ENCODE data around the gene FAT4.
A peak's percentile ranks its signal among the peaks of the same experiment; 100 is the strongest.

FAT4 gene, protein sequence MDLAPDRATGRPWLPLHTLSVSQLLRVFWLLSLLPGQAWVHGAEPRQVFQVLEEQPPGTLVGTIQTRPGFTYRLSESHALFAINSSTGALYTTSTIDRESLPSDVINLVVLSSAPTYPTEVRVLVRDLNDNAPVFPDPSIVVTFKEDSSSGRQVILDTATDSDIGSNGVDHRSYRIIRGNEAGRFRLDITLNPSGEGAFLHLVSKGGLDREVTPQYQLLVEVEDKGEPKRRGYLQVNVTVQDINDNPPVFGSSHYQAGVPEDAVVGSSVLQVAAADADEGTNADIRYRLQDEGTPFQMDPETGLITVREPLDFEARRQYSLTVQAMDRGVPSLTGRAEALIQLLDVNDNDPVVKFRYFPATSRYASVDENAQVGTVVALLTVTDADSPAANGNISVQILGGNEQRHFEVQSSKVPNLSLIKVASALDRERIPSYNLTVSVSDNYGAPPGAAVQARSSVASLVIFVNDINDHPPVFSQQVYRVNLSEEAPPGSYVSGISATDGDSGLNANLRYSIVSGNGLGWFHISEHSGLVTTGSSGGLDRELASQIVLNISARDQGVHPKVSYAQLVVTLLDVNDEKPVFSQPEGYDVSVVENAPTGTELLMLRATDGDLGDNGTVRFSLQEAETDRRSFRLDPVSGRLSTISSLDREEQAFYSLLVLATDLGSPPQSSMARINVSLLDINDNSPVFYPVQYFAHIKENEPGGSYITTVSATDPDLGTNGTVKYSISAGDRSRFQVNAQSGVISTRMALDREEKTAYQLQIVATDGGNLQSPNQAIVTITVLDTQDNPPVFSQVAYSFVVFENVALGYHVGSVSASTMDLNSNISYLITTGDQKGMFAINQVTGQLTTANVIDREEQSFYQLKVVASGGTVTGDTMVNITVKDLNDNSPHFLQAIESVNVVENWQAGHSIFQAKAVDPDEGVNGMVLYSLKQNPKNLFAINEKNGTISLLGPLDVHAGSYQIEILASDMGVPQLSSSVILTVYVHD (N-terminal part only)

DNA sequence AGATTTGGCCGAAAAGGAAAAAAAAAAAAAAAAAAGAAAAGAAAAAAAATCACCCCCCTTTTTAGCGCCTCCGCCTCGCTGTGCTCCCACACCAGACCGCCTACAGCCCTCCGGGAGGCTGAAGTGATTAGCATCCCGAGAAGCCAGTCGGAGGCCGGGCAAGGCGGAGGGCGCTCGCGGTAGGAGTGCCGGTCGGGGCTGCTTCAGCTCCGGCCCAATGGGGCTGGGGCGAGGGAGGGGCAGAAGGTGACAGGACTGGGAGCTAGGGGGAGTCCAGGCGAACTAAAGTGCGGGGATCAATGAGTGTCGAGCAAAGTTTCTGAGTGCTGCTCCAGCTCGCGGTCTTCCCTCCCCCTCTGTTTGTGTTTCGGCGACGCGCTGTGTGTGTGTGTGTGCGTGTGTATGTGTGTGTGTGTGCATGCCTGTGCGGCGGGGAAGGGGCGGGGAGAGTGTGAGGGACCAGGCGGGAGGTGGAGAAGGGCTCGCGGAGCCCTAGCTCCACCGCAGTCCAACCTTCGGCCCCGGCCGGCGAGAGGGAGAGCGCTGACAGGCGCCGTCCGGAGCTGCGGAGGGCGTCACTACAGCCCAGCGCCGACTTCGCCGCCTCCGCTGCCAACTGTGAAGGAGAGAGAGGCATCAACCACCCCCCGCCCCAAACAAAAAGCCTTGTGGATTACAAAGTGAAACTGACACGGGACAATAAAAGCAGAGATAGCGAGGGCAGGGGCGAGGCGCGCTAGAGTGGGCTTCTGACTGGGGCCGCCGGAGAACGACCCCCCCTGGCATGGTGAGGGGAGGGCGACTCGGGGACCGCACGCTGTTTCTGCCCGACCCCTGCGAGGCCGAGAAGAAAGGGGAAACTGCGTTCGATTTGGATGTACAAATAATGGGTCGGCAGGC is at the start of gene FAT4:
Gene FAT4 (plus strand): TSS at position 280 of the 900 bp plus-strand sequence. CDS start 1,457 bp downstream, outside the sequence.
- DNase-seq, result peak; percentile 4

DNA sequence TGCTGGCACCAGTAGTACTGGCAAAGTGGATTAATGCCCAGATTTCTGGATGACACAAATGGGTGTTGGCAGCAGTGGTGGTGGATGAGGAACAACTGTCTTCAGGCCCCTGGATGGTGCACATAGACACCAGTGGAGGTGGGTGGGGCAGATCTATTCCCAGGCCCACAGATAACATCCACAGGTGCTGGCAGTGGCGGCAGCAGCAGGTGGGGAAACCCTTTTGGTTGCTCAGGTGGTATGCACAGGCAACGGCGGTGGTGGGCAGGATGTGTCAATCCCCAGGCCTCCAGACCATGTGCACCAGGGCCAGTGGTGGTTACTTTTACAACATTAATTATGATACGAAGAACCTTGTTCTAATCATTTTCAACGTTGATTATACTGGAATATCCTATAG is 48.9 kb upstream of the FAT4 start:
- DNase-seq, result no peak

DNA sequence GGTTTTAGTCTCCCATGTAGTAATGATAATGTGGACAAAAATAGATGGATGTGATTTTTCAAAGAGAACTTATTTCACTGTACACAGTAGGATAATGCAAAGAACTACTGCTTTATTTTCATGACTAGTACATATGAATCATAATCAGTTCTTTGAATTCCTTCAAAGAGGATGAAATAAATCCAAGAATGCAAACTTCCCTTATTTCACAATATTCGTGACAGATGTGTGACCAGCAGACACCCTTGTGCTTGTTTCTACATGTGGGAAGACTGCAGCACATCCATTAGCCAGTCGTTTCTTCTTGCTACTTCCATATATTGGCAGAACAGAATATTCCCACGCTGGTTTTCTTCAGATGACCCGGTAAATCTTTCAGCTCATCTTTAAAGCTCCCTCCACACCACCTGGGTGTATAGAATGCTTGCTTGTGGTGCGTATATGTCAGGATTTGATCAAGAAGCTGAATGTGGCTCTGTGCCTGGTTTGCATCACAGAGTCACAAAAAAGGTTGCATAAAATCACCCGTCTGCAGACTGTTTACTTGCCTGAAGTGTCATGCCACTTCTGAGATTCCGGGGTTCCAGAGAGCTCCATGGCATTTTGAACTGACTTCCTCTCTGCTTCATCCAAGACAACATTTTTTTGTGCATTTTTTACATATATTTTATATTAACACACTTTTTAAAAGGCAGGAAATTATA is 47.7 kb upstream of the FAT4 start:
- DNase-seq, result no peak

DNA sequence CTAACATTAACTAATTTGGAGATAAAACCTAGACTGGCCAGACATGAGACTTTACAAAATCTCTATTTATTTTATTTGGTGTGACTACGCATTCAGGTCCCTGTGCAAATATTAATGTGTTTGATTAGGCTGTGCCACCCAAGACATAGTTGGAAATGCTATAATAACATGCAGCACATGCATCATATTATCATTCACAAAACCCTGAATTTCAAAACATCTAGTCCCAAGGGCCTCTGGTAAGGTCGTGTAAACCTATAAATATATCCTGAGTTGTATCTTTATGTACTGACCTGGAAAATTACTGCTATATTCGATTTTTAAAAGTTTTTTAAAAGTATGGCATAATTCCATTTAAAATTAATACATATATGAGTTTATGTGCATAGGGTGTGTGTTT is 47.1 kb upstream of the FAT4 start:
- no peak for DNase-seq

DNA sequence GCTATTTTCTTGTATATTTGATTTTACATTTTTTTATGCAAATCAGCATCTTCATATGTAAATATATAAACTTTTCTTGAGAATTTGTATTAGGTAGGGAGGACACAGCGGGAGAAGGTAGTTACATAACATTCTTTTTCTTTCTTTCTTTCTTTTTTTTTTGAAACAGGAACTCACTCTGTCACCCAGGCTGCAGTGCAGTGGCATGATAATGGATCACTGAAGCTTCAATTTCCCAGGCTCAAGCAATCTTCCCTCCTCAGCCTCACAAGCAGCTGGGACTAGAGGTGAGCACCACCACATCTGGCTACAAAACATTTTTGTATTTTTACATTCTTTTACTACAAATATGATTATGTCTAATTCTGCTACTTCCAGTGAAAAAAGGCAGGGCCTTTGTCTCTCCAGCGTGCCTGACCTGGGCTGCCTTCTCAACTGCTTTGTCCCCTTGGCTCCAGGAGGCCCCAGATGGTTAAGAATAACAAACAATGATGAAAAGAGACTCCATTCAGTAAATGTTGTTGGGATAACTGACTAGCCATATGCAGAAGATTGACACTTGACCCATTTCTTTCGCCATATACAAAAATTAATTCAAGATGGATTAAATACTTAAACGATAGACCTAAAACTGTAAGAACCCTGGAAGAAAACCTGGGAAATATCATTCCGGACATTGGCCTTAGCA is 46.5 kb upstream of the FAT4 start:
- no peak for DNase-seq

DNA sequence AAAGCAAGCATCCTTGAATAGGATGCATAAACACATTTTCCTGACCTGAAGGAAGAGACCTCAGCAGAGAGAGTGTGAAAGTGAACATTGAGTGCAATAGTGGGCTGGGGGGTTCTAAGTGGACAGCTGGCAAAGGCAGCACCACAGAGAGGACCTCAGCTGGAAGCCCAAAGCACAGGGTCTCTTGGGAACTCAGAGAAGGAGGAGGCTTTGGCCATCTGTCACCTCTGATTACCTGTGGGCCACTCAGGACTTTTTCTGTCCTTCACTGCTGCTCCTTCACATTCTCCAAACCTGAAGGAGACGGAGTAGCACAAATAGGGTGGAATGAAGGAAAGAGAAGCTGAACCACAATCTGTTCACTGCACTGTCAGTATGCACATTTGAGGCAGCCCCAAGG is 37.9 kb upstream of the FAT4 start:
- no peak for DNase-seq

DNA sequence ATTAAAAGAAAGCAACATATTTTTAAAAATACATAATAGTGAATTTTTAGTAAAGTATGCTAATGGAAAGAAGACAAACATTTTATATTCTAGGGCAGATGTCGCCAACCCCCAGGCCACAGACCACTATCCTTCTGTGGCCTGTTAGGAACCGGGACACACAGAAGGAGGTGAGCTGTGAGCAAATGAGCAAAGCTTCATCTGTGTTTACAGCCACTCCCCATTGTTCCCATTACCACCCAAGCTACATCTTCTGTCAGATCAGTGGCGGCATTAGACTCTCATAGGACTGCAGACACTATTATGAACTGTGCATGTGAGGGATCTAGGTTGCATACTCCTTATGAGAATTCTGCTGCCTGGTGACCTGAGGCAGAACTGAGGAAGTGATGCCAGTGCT is 37.0 kb upstream of the FAT4 start:
- no peak for DNase-seq

DNA sequence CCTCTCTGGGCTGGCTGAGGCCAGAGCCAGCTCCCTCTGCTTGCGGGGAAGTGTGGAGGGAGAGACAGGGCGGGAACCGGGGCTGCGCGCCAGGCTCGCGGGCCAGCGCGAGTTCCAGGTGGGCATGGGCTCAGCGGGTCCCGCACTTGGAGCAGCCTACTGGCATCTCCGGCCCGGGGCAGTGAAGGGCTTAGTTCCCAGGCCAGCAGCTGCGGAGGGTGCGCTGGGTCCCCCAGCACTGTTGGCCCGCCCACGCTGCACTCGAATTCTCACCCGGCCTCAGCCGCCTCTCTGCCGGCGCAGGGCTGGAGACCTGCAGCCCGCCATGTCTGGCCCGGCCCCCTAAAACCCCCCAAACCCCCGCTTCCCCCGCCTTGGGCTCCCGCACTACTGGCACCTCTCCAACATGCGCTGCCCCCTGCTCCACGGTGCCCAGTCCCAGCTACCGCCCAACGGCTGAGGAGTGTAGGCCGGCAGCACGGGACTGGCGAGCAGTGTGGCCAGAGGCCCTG is 33.8 kb upstream of the FAT4 start:
- no peak for DNase-seq

DNA sequence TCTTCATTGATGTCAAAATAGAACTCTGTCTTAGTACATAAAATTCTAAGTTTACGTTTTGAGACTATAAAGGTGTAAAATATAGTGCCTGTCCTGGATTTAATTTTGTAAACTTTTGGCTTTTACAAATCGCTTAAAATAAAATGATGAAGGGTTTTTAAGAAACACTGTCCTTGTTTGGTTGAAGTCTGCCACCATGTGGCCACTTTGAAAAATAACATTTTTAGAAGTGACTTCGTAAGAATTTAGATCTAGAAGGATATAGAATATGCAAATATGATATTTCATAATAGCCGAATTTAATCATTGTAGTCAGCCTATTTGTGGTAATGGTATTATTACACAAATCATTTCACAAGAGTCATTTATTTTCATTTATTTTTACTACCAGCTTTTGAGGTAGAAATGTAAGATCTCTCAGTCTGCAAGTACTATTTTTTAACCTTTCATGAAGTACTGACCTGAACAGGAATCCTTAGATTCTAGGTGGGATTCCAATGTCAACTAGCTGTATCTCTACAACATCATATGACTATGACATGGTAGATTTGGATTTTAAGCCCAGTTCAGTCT is 31.0 kb upstream of the FAT4 start:
- DNase-seq, result peak; percentile 1

DNA sequence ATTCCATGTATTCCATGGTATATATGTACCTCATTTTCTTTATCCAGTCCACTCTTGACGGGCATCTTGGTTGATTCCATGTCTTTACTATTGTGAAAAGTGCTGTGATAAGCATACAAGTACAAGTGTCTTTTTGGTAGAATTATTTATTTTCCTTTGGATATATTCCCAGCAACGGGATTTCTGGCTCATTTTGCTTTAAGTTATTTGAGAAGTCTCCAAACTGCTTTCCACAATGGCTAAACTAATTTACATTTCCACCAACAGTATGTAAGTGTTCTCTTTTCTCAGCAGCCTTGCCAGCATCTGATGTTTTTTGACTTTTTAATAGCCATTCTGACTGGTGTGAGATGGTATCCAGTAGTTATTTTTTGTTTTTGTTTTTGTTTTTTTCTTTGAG is 17.6 kb upstream of the FAT4 start:
- DNase-seq, result no peak

DNA sequence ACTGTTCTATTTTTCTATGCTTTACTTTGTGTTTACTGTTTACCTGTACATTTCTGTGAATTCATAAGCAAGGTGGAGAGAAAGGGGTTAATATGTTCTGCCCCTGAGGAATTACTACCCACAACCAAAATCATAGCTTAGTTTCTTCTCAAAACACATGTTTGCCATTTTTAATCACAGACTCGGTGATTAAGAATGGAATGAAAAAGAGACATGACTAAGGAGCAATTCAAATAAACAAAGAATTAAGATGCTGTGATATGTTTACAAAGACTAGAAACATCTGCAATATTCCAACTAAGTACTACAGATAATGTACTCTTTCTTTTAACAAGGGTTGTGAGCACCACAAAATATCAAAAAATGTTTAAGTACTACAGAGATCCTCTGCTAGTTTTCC is 11.7 kb upstream of the FAT4 start:
- DNase-seq, result no peak

DNA sequence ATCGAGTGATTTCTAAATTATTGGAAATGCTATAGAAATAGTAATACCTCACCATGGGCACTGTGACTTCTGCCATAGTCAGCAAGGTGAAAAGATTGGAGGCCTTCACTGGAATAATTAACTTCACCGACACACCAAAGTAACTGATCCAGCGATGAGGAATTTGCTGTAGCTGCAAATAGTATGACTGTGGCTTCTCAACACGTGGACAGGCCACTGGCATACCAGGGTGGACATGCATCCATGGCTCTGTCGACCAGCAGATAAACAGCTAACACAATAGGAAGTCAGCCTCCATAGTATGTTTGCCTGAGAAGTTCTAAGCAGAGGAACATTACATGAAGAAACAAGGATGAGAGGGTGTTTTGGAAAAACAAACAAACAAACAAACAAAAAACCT is 10.9 kb upstream of the FAT4 start:
- DNase-seq, result no peak

DNA sequence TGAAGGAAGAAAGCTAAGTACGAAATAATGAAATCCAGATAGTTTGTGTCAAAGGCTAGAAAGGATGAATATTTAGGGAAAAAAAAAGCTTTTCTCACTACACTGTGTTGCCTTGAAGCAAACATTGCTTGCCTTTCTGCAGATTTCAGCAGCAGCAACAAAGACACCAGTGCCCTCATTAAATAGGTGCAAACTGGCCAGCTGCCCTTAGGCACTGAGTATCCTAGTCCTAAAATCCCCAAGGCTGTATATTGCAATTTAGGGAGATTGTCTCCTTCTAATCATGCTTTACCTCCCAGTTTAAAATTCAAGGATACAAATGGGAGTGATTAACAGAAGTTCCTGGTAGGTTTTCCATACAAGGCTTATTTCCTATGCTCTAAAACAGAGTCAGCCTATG is 8.6 kb upstream of the FAT4 start:
- no peak for DNase-seq

DNA sequence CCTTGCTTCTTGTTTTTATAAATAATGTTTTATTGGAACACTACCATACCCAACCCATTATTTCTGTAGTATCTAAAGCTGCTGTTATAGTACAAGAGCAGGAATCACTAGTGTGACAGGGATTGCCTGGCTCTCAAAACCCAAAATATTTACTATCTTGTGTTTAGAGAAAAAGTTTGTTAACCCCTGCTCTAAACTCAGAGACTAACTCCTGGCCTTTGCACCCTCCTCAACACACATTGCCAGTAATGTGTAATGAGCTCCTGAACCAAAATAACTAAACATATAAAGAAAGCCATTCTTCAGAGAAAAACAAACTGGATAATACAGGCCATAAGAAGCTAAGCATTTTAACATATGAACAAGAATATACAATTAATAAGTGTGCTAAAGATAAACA is 8.2 kb upstream of the FAT4 start:
- DNase-seq, result no peak

DNA sequence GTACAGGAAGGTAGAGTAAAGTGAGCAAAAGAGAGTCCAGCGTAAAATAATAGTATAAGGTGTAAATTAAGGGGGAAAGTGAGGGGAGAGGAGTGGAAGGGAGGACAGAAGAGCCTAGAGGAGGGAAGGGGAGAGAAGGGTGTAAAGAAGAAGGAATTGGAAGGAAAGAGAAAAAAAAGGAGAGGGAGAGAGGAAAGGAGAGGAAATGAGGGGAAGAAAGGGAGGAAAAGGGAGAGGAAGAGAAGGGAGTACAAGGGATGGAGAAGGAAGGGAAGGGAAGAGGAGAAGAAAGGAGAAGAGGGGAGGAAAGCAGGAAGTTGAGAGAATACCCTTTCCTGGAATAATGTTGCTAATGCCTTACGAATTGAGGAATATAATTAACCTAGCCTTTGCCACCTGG is 3.3 kb upstream of the FAT4 start:
- DNase-seq, result no peak

DNA sequence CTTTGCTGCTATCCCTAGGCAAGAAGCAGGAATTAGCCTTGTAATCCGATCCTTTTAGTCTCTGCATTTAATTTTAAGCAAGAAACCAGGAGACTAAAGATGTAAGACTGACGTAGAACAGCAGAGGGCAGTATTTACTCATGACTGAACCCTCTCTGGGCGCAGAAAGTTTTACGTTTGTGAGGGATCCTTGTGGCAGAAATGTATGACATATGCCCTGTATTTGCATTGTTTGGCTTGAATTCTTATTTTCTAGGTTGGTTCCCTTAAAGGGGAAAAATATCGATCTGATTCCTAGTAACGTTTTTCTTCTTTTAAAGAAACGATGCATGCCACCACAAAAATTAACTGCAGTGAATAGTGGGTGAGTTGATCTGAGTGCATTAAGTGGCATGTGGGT is 1.3 kb upstream of the FAT4 start:
- peak; percentile 27 for DNase-seq

DNA sequence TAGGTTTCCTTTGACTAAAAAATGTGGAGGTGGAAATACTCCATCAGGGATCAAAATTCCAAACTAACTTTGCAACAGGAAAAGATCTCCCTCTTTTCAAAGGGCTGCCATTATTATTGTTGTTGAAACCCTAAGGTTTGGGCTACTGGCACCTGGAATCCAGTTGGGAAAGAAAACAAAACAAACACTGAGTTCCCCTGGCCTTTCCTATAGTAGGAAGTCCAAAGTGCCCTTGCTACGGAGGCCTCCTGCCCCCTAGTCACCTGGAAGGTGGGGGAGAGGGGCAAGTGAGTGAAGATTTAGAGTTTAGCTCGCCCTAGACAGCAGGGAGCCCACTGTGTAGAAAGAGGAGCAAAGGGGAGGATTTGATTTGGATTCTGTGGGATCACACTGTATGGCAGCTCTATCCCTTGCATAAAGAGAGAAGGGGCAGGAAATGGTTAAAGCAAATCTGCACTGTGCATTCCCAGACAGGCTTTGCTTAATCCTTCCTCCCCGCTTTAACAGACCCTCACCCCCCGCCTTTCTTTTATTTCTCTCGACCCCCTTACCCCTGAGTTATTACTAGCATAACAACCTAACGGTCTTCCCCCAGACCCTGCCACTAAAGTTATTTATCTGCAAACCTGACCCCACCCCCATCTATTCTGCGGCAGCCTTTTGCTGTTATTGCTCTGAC is 627 bp upstream of the FAT4 start:
- DNase-seq, result no peak

DNA sequence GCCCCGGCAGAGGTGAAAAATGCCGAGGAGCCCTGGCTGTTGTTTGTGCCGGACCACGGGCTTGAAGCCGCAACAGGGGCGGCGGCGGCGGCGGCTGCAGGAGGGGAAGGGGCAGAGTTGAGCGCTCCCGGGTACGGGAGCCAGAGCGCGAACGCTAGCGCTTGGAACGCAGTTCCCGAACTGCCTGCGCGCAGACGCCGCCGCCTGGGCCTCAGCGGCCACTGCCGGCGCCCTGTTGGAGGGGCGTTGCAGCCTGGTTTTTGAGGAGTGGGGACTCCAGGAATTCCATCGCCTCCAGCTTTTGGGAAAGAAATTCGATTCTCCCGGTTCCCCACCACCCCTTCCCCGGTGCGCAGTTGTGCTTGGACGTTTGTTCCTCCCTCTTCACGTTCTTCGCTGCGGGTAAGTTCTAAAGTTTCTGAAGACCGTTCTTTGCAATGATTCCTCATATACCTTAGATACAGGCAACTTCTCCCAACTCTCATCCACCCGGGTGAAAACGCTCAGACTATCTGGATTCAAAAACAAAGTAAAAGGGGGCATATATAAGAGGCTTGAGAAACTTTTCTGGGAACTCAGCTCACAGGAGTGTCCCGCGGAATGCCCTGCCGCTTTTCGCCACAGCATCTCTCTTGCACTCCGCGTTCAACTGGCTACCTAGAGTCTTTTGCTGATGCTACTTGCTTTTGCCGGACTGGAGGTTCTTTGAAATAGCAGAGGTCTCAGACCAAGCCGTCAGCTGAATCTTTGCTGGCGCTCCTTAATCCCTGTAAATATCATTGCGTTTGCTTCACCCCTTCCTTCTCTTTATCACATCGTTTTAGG is 1.0 kb downstream of the FAT4 start:
- no peak for DNase-seq

DNA sequence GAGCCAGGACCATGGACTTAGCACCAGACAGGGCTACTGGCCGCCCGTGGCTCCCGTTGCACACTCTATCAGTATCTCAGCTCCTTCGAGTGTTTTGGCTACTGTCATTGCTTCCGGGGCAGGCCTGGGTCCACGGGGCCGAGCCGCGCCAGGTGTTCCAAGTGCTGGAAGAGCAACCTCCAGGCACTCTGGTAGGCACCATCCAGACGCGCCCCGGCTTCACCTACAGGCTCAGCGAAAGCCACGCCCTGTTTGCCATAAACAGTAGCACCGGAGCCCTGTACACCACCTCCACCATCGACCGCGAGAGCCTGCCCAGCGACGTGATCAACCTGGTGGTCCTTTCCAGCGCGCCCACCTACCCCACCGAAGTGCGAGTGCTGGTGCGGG is 1.6 kb downstream of the FAT4 start:
- no peak for DNase-seq

Measured in CD4-positive, alpha-beta T cell treated with Interleukin-4 for 4 hours (primary cell).